ENCODE measurements around the gene SLC18A3. TPM values are rescaled to one million over a fixed set of nuclear protein-coding genes. Genes with fewer than 3 reads are reported as not detected.

The SLC18A3 gene
- total RNA-seq, 1 experiment from 2014 or later, result not detected

DNA sequence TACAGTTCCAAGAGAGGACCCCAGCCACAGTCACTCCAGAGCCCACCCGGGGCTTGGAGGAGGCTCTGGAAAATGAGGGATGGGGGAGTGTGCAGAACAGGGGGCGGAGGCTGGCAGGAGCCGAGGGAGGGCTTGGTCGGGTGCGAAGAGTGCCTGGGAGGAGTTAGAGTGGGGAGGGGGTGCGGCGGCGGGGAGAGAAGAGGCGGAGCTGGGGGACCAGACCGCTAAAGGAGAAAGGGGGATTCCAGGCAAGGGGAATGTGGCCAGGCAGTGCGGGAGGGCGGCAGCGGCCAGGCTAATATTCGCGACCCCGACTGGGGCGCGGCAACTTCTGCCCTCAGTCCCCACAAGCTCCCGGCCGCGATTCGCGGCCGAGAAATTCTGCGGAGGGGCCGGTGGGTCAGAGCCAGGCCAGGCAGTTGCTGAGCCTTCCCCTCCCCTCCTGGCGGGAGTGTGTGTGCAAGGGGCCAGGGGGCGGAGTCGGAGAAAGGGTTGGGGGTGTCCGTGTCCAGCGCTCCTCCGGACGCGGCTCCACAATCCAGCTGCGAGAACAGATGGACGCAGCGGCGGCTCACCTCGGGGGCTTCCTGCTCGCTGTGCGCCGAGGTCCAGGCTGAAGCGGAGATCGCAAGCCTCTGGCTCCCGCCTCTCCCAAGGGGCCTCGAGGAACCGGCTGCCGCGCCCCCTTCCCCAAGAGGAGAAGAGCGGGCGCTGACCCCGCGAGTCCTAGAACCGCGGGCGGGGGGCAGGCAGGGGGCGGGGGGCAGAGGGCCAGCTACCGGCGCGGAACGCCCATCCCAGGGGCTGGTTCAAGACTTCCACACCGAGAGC is 612 bp upstream of the SLC18A3 start:
- in situ Hi-C loops (cut with HindIII; ENCODE audit: low sequenced_read_pairs), result no loop called here
- no peak for DNase-seq (ENCODE audit: low spot score)

GRCh38 chr10:49610458-49611165 is 502 bp downstream of the SLC18A3 start:
- in situ Hi-C loops (cut with HindIII; ENCODE audit: low sequenced_read_pairs), result no loop called here
- no peak for DNase-seq (ENCODE audit: low spot score)

DNA sequence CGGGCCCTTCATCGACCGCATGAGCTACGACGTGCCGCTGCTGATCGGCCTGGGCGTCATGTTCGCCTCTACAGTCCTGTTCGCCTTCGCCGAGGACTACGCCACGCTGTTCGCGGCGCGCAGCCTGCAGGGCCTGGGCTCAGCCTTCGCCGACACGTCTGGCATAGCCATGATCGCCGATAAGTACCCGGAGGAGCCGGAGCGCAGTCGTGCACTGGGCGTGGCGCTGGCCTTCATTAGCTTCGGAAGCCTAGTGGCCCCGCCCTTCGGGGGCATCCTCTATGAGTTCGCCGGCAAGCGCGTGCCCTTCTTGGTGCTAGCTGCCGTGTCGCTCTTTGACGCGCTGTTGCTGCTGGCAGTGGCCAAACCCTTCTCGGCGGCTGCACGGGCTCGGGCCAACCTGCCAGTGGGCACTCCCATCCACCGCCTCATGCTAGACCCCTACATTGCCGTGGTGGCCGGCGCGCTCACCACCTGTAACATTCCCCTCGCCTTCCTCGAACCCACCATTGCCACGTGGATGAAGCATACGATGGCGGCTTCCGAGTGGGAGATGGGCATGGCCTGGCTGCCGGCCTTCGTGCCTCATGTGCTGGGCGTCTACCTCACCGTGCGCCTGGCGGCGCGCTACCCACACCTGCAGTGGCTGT is 1.2 kb downstream of the SLC18A3 start:
- in situ Hi-C loops (cut with HindIII; ENCODE audit: low sequenced_read_pairs), result no loop called here
- DNase-seq (ENCODE audit: low spot score), result no peak

DNA sequence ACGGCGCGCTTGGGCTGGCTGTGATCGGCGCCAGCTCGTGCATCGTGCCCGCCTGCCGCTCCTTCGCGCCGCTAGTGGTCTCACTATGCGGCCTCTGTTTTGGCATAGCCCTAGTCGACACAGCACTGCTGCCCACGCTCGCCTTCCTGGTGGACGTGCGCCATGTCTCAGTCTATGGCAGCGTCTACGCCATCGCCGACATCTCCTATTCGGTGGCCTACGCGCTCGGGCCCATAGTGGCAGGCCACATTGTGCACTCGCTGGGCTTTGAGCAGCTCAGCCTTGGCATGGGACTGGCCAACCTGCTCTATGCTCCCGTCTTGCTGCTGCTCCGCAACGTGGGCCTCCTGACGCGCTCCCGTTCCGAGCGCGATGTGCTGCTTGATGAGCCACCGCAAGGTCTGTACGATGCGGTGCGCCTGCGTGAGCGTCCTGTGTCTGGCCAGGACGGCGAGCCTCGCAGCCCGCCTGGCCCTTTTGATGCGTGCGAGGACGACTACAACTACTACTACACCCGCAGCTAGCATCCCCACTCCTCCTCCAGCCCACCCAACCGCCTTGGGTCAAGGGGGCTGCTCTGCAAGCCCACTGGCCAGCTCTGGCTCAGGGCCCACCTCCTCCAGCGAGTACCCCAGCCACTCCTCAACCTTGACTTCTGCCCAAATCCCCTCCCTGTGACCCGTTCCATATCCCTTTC is 1.9 kb downstream of the SLC18A3 start:
- in situ Hi-C loops (cut with HindIII; ENCODE audit: low sequenced_read_pairs), result no loop called here

DNA sequence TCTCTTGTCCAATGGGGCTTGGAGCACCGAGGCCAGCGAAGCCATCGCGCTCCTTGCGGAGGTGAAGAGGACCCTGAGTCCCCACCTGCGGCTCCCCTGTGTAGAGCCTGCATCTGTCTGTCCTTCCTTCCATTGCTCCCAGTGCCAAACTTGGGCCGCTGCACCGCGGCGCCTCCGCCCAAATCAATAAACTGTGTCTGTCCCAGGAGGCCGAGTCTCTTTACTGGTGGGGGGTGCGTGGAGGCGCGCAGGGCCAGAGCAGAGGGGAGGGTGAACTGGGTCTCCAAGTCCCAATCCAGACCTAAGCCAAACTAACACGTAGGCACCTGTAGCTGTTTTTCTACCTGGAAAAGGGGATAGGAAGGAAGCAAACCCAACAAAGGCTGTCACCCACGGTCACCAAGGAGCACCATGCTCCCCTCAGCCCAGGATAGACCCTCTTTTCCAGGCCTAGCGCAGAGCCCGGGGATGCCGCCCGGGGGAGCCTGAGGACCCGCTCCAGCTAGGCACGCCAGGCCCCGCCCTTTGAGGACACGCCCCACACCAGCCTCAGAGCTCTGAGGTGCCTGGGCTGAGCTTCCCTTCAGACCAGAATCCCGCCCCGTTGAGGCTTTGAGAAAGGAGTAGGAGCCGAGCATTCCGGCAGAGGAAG is 2.5 kb downstream of the SLC18A3 start:
- DNase-seq (ENCODE audit: low spot score), result no peak
- in situ Hi-C loops (cut with HindIII; ENCODE audit: low sequenced_read_pairs), result no loop called here

More for the DNA sequence above, 1.9 kb downstream of the SLC18A3 start:
- DNase-seq (ENCODE audit: low spot score), result peak; percentile 11

DNA sequence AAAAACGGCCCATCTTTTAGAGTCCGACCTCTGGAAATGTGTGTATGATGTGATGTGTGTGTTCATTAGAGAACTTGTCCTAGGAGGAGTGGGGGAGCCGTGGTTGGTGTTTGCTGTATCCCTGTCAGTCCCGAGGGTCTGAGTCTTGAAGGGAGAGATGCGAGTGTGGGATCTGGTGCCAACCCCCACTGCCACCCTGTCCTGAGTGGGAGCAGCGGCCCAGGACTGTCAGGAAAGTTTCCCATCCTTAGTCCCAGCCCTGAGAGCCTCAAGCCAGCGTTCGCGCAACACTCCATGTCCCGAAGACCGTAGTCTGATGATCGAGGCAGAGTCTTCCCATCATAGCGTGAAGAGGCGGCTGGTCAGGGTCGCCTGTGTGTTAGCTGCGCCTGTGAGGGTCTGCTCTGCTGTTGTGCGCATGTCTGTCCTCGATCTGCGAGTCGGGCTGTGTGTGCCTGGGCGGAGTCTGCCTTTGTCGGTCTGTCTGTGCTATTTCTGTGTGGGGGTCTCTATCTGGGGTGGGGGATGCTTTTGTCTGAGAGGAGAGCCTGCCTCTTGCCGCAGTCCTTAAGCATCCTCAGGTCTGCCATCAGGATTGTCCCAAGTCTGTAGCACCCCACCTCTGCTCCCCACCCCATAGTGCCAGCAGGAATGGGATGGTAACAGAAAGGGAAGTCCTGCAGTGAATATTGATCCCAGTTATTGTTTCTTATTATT is 3.2 kb downstream of the SLC18A3 start:
- in situ Hi-C loops (cut with HindIII; ENCODE audit: low sequenced_read_pairs), result no loop called here
- no peak for DNase-seq (ENCODE audit: low spot score)

DNA sequence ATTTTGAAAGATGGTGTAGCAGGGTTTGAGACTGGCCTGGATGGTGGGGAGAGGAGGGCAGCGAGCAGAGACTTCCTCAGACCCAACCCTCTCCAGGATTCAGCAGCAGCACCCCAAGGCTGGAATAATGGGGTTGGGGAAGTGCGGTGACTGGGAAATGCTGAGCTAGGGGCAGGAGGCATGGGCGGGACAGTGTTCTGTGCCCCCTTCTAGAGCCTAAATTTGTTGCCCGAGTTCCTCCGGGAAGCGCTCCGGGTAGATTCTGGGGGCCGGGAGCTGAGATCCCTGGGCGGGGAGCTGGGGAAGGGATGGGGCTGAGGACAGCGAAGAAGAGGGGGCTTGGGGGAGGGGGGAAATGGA is 3.8 kb downstream of the SLC18A3 start, which contains the start of gene CHAT:
TSS of gene CHAT (plus strand) at position 156 of the 360 bp plus-strand sequence. CDS start at position 309, 153 bp downstream.
- no peak for DNase-seq (ENCODE audit: low spot score)
- in situ Hi-C loops (cut with HindIII; ENCODE audit: low sequenced_read_pairs), result no loop called here

- in situ Hi-C loops (cut with HindIII; ENCODE audit: low sequenced_read_pairs), result no loop called here
Observed at GRCh38 chr10:49614242-49615198, 4.4 kb downstream of the SLC18A3 start.

GRCh38 chr10:49615213-49615612 is 5.1 kb downstream of the SLC18A3 start:
- DNase-seq (ENCODE audit: low spot score), result no peak
- in situ Hi-C loops (cut with HindIII; ENCODE audit: low sequenced_read_pairs), result no loop called here

More at GRCh38 chr10:49614242-49615198, 4.4 kb downstream of the SLC18A3 start:
- no peak for DNase-seq (ENCODE audit: low spot score)

DNA sequence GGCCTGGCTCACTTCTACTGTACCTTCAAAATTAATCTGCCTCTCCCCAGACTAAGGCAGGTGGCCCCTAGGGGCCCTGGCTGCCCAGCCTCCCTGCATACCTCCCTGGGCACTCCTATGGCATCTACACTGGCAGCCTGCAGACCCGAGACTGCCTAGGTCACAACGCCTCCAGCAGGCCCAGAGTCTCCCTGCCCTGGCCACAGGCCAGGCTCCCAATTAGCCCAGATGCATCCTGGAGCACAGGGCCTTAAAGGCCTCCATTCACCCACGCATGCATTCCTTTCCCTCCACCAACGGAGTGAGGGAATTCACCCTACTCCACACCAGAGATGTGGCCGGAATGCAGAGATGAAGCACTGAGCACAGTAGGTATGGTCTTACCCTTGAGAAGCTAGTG is 5.6 kb downstream of the SLC18A3 start:
- in situ Hi-C loops (cut with HindIII; ENCODE audit: low sequenced_read_pairs), result no loop called here
- DNase-seq (ENCODE audit: low spot score), result no peak

DNA sequence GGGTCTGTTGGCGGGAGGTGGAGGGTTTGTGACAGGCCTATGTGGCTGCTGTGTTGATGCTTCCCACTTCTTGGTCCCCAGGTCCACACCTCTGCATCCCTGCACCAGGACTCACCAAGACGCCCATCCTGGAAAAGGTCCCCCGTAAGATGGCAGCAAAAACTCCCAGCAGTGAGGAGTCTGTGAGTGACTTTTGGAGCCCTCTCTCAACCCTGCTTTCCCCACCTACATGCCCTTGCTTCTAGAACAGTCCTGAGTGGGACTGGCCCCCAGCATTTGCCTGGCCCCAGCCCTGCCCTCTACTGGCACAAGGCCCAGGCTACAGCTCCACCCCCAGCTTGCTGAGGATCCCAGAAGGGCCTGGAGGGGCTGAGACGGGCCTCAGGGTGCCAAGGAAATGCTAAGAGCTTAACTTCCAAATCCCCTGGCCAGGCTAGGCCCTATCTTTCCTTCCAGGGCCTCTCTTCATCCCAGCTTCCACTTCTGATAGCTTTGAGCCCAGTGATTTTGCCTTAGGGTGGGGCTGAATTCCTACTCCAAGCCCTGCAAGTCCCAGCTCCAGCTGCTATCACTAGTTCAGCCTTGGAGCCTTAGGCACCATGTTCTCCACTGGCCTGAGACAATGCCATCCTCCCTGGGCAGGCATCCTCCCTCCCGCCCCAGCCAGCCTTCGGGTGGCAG is 6.5 kb downstream of the SLC18A3 start:
- DNase-seq (ENCODE audit: low spot score), result no peak

DNA sequence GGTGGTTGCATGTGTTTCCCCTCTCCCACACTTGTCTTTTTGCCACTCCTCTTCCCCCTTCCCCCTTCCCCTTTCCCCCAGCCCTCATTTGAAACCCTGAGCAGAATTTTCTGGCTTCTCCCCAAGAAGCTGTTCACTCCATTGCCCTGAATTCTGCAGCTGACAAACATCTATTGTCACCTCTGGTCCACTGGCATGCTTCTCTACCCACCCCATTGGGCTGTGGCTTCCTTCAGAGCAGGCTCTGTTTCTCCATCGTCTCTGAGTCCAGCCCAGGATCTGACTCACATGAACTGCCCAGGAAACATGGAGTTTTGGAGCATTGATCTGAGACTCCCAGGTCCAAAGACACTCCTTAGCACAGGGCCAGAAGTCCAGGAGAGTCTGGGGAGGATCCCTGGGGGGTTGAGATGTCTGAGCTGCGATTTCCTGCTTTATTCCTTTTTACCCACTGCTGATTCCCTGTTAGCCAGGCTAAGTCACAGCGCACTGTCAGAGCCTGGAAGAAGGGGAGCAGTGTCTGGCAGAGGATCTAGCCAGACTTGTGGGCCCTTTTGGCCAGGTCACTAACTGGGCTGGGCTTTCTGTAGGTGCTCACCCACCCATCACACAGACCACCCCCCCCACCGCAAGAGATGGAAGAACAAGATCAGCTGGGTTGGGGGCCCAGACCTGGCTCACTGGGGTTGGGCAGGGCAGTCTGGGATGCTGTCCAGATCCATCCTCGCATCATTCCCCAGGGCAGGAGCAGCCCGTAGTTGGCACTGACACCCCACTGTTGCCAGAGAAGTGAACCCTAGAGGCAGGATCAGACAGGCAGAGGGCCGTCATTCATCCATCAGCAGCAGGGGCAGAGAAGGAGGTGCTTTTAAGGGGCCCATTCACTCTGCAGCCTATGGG is 7.3 kb downstream of the SLC18A3 start:
- DNase-seq (ENCODE audit: low spot score), result no peak

More for the DNA sequence above, 6.5 kb downstream of the SLC18A3 start:
- in situ Hi-C loops (cut with HindIII; ENCODE audit: low sequenced_read_pairs), result no loop called here

DNA sequence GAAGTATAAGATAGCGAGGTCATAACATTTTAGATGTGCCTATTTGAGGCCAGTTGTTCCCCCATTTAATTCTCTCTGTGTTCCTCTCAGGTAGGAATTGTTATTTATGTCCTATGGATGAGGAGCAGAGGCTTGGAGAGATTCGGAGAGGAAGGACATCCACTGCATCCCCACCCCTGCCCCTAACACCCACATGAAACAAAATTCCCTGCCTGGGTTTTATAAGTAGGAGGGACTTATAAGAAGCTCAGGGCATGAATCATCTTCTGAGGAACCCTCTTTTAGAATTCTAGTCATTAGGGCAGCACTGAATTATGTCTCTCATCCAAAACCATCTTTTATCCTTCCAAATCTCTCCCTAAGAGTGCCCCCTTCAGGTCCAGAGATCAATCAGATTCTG is 8.7 kb downstream of the SLC18A3 start:
- DNase-seq (ENCODE audit: low spot score), result no peak
- in situ Hi-C loops (cut with HindIII; ENCODE audit: low sequenced_read_pairs), result no loop called here

More for the DNA sequence above, 7.3 kb downstream of the SLC18A3 start:
- in situ Hi-C loops (cut with HindIII; ENCODE audit: low sequenced_read_pairs), result no loop called here

GRCh38 chr10:49619613-49620012 is 9.5 kb downstream of the SLC18A3 start:
- no peak for DNase-seq (ENCODE audit: low spot score)
- in situ Hi-C loops (cut with HindIII; ENCODE audit: low sequenced_read_pairs), result no loop called here

- in situ Hi-C loops (cut with HindIII; ENCODE audit: low sequenced_read_pairs), result no loop called here
- peak; percentile 25 for DNase-seq (ENCODE audit: low spot score)
Observed at GRCh38 chr10:49620286-49620810, 10.2 kb downstream of the SLC18A3 start.

Measured in G401 (cell line).